NB4 (cell line): ENCODE data around the gene CA5B.

Experiments
- DNase-seq: peaks from one replicate; pipeline ENCODE4 v3.0.0; 2010; ENCODE audit warnings: low read depth
- H3K4me3 ChIP-seq: one replicate; pipeline ENCODE4 v1.5.1; 2011; ENCODE audit warnings: mild to moderate bottlenecking, low read depth, low read length, moderate library complexity
- MYC ChIP-seq: IDR thresholded peaks from 2 replicates; pipeline ENCODE4 v1.6.1; 2011; ENCODE audit warnings: low read depth, low read length
- POLR2A ChIP-seq: IDR thresholded peaks from 2 replicates; pipeline ENCODE4 v1.6.1; 2011; ENCODE audit warnings: mild to moderate bottlenecking; ENCODE audit not compliant: insufficient read length; ENCODE audit errors: extremely low read depth
- TF ChIP-seq, protein P1 (sequence below): IDR thresholded peaks from 2 replicates; pipeline ENCODE4 v1.6.1; 2011; ENCODE audit warnings: low read depth, low read length
- TF ChIP-seq, protein P2 (sequence below): IDR thresholded peaks from one replicate; pipeline ENCODE4 v1.5.1; 2012; ENCODE audit warnings: low read depth, low read length

Gene CA5B

DNA sequence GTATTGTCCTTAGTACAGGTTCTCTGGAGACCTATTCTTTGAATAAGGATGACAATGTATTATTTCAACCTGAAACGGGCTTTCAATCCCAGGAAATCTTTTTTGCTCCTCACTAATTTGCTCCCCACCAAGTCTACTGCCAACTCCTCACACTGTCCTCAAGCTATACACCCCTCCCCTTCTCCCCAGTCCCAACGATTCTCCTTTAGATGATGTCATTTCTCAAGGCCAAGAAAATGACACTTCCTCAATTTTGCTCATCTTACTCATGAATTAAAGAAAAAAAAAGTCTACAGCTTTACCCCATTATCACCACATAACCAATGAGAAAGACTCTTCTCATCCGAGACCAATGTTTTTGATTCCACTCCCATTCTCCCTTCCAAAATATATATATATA is 96.0 kb downstream of the CA5B start:
- TF ChIP-seq POLR2A: no peak
- TF ChIP-seq, protein P1, sequence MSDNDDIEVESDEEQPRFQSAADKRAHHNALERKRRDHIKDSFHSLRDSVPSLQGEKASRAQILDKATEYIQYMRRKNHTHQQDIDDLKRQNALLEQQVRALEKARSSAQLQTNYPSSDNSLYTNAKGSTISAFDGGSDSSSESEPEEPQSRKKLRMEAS: no peak
- TF ChIP-seq, protein P2, sequence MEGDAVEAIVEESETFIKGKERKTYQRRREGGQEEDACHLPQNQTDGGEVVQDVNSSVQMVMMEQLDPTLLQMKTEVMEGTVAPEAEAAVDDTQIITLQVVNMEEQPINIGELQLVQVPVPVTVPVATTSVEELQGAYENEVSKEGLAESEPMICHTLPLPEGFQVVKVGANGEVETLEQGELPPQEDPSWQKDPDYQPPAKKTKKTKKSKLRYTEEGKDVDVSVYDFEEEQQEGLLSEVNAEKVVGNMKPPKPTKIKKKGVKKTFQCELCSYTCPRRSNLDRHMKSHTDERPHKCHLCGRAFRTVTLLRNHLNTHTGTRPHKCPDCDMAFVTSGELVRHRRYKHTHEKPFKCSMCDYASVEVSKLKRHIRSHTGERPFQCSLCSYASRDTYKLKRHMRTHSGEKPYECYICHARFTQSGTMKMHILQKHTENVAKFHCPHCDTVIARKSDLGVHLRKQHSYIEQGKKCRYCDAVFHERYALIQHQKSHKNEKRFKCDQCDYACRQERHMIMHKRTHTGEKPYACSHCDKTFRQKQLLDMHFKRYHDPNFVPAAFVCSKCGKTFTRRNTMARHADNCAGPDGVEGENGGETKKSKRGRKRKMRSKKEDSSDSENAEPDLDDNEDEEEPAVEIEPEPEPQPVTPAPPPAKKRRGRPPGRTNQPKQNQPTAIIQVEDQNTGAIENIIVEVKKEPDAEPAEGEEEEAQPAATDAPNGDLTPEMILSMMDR: no peak
- no peak for TF ChIP-seq MYC
- DNase-seq: peak; percentile 38

DNA sequence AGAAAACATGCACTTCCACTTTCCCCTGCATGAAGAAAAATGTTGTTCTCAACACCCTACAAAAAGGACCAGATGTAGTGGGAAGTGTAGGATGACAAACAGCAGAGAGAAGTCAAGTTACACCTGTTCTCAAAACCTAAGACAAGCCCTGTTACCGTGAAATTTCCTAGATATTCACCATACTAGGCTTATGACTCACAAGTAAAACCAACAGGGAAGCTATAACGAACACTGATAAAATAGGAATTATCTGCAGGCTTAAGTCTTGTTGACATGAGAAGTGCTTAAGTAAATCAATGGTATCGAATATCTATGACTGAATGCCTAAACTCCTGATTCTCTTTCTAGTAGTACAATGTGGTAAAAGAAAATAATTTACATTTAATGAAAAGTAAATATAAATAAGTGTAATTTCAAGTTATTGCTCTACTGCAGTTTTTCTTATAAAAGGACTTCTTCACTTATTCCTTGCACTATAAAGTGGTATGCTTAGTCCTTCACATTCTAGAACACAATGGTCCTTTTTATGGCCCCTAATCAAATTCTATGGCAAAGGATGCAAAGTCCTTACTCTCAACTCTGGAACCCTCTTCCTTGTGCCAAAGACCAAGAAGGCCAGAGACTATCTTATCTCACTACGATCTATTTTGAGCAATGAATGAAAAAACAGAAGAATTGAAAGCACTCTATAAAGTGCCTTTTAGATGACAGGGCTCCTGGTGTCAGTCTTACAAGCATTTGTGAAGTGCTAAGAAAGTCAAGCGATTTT is 96.9 kb downstream of the CA5B start:
- no peak for DNase-seq
- no peak overlapping the region for H3K4me3 ChIP-seq
- no peak for TF ChIP-seq MYC
- TF ChIP-seq, protein P2: no peak
- TF ChIP-seq, protein P1: no peak

More for the DNA sequence above, 96.0 kb downstream of the CA5B start:
- H3K4me3 ChIP-seq: no peak overlapping the region
